Stimulated activated CD8-positive, alpha-beta memory T cell treated with anti-CD3 and anti-CD28 coated beads, Interleukin-7, amount 100 ng/mL, for 48 hours (primary cell): Measurements from ENCODE around the gene C4BPA.

Experiments
- DNase-seq, 2 donors: peaks; one replicate each; pipeline ENCODE4 v3.0.0-alpha.2; 2020; ENCODE audit warnings: low read depth in 1 of 2; ENCODE audit errors: extremely low read depth in 1 of 2

The C4BPA gene

GRCh38 chr1:207112616-207113296 lies 8.7 kb downstream of the C4BPA start:
- no peak for DNase-seq

- DNase-seq, result no peak
Measured at GRCh38 chr1:207115269-207115668, 11.2 kb downstream of the C4BPA start.

GRCh38 chr1:207124389-207124788 lies 20.4 kb downstream of the C4BPA start:
- no peak for DNase-seq

- no peak for DNase-seq
Measured at GRCh38 chr1:207128336-207128921, 24.4 kb downstream of the C4BPA start.

- DNase-seq, result no peak
Measured at GRCh38 chr1:207129053-207129452, 25.0 kb downstream of the C4BPA start.

- no peak for DNase-seq
Measured at GRCh38 chr1:207130252-207131036, 26.4 kb downstream of the C4BPA start.

GRCh38 chr1:207131163-207131562 lies 27.1 kb downstream of the C4BPA start:
- DNase-seq, result no peak

- no peak for DNase-seq
Measured at GRCh38 chr1:207134581-207134980, 30.5 kb downstream of the C4BPA start.

- DNase-seq, result no peak
Measured at GRCh38 chr1:207139616-207140015, 35.6 kb downstream of the C4BPA start.

- DNase-seq, result no peak
Measured at GRCh38 chr1:207140536-207140935, 36.5 kb downstream of the C4BPA start.

GRCh38 chr1:207145401-207146058 lies 41.5 kb downstream of the C4BPA start:
- no peak for DNase-seq

GRCh38 chr1:207151920-207152319 lies 47.9 kb downstream of the C4BPA start:
- no peak for DNase-seq

- DNase-seq, result no peak
Measured at GRCh38 chr1:207152792-207153468, 48.9 kb downstream of the C4BPA start.

- DNase-seq, result no peak
Measured at GRCh38 chr1:207155028-207155427, 51.0 kb downstream of the C4BPA start.

GRCh38 chr1:207156095-207156494 lies 52.1 kb downstream of the C4BPA start:
- DNase-seq, result no peak

- no peak for DNase-seq
Measured at GRCh38 chr1:207156826-207157225, 52.8 kb downstream of the C4BPA start.

GRCh38 chr1:207164086-207164485 lies 60.1 kb downstream of the C4BPA start:
- DNase-seq, result no peak

- no peak for DNase-seq
Measured at GRCh38 chr1:207172321-207172720, 68.3 kb downstream of the C4BPA start.

GRCh38 chr1:207172885-207173284 lies 68.9 kb downstream of the C4BPA start:
- no peak for DNase-seq

- no peak for DNase-seq
Measured at GRCh38 chr1:207173396-207173795, 69.4 kb downstream of the C4BPA start.

- DNase-seq, result no peak
Measured at GRCh38 chr1:207174913-207175312, 70.9 kb downstream of the C4BPA start.
